Ramos (cell line): ENCODE measurements around the gene HM13.
"Not testable (repeated sequence)": the region's sequence is repeated elsewhere in the genome, so short reads cannot be mapped to it uniquely, and the experiment has no call there.

ENCODE experiments used
- in situ Hi-C: fragments of 300-500 bp; cut with MboI; formaldehyde crosslinking; loops from one replicate; pipeline ENCODE4 v1.14.3; 2022; ENCODE audit warnings: low sequenced_read_pairs; ENCODE audit not compliant: unreplicated experiment

Gene HM13

DNA sequence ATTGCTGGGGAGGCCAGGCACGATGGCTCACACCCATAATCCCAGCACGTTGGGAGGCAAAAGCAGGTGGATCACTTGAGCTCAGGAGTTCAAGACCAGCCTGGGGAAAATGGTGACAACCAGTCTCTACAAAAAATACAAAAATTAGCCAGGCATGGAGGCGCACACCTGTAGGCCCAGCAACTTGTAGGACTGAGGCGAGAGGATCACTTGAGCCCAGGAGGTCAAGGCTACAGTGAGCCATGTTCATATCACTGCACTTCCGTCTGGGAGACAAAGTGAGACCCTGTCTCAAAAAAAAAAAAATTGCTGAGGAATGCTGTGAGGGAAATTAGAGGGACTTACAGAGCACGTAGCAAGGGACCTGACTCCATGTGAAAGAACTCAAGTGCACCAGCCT is 50.0 kb downstream of the HM13 start:
- in situ Hi-C loops, result loop anchor here (5.0 to 10.0 kb wide), 2 partner anchors 48 to 151 kb away; no protein-coding TSS in a partner anchor

GRCh38 chr20:31565699-31566318 is 51.6 kb downstream of the HM13 start:
- in situ Hi-C loops, result loop anchor here (10.0 kb wide), 1 partner anchor 149 kb away; no protein-coding TSS in a partner anchor

DNA sequence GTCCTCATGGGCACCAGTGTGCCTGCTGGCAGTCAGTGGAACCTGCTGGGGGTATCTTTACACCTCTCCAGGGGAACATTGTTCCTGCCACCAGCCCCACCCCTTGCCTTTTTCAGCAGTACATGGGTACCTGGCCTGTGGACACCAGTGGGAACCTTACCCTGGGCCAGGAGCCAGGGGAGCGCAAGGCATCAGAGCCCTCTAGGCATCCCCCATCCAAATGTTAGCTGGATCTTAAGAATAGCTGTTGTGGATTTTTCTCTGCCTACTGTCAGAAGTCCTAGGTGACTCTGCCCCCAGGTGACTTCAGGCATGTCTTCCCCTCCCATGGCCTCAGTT is 52.0 kb downstream of the HM13 start:
- in situ Hi-C loops, result loop anchor here (10.0 kb wide), 1 partner anchor 149 kb away; no protein-coding TSS in a partner anchor

DNA sequence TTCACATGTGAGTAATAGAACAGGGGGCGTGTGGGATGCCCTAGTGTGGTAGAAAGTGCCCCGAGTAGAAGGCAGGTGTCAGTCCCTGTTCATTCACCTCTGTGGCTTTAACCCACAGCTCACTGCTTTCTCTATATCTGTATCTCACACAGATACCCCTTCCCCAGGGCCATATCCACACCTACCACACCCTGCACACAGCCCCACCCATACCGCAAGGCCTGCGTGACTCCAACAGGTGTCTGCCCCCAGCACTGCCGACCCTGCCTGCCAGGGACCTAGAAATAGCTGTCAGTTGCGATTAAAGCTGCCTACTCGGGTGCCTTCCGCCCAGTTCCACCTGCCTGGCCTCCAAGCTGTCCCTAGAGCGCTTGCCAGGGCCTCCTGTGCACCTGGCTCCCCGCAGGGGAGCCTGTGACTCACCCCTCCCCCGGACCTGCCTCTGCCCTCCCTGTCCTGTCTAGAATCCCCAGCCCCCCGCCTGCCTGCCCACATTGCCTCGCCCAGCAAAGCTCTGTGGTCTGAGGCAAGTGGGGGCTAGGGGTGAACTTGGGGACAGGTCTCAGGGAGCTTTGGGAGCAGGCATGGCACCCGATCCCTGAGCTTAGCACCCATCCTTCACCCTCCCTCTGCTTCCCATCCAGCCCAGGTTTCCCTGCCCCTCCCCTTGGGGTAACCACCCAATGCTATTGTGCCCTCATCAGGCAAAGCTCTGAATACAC is 52.6 kb downstream of the HM13 start:
- in situ Hi-C loops, result loop anchor here (10.0 kb wide), 1 partner anchor 148 kb away; no protein-coding TSS in a partner anchor

GRCh38 chr20:31567380-31567720 is 53.1 kb downstream of the HM13 start:
- in situ Hi-C loops, result loop anchor here (10.0 kb wide), 1 partner anchor 147 kb away; no protein-coding TSS in a partner anchor

DNA sequence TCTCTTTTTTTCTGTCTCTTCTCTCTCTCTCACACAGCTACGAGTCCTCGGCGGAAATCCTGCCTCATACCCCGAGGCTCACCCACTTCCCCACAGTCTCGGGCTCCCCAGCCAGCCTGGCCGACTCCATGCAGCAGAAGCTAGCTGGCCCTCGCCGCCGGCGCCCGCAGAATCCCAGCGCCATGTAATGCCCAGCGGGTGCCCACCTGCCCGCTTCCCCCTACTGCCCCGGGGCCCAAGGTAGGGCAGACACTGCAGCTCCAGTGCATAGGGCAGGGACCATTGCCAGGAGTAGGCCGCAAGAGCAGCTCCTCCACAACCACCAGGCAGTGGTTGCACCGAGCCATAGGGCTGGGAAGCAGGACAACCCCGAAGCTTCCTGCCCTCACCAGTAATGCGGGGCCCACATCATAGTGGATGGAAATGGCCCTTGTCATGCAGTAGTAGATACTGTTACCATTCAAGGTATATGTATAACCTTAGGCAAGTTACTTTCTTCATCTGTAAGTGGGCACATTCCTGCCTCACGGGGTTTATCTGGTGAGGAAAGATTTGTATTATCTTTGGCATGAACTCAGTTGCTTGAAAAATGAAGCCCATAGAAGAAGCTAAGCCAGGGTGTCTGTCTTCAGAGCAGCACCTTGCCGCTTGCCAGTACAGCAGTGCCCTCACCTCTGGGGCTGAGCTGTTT is 53.9 kb downstream of the HM13 start:
- in situ Hi-C loops, result loop anchor here (10.0 kb wide), 1 partner anchor 147 kb away; no protein-coding TSS in a partner anchor

DNA sequence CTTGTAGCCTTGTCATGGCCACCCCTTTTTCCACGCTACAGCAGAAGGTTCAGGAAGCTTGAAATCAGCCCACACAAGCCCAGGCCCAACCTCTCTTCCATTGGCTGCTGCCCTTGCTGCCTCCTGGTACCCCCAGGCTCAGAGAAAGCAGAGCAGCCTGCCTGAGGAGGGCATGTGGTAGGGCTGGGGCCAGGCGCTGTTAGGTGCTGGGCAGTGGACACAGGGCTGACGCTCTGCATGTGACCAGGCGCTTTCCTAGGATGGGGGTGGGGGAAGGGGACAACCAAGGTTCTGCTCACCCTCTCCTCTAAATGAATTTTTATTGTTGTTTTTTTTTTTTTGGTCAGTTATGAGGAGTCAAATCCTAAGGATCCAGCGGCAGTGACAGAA is 54.5 kb downstream of the HM13 start:
- in situ Hi-C loops, result loop anchor here (10.0 kb wide), 1 partner anchor 146 kb away; no protein-coding TSS in a partner anchor

GRCh38 chr20:31569163-31570020 is 55.1 kb downstream of the HM13 start:
- in situ Hi-C loops, result loop anchor here (10.0 kb wide), 1 partner anchor 145 kb away; no protein-coding TSS in a partner anchor

- in situ Hi-C loops, result no loop called here
Measured at GRCh38 chr20:31570021-31570463, 55.8 kb downstream of the HM13 start.

- in situ Hi-C loops, result no loop called here
Measured at GRCh38 chr20:31570735-31571617, 56.7 kb downstream of the HM13 start.

DNA sequence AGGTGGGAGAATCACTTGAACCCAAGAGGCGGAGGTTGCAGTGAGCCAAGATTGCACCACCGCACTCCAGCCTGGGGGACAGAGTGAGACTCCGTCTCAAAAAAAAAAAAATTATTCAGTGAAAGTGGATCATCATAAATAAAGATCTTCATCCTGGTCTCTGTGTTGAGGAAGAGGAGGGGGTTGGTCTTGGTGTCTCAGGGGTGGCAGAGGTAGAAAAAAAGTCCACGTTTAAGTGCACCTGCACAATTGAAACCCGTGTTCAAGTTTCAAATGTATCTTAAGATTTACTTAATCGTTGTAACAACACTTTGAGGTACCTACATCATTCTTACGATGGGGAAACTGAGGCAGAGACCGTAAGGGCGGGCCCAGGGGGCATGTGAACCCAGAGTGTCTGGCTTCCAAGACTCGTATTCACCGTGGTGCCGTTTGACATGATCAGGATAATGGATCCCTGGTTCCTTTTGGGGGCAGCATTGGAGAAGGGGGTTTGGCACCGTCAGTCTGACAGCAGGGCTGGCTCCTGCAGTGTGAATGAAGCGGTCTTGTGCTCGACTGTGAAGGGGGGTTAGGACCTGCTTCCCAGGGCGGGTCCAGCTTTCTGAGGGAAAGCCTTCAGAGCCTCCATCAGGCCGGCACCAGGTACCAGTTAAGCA is 57.9 kb downstream of the HM13 start:
- in situ Hi-C loops, result no loop called here

DNA sequence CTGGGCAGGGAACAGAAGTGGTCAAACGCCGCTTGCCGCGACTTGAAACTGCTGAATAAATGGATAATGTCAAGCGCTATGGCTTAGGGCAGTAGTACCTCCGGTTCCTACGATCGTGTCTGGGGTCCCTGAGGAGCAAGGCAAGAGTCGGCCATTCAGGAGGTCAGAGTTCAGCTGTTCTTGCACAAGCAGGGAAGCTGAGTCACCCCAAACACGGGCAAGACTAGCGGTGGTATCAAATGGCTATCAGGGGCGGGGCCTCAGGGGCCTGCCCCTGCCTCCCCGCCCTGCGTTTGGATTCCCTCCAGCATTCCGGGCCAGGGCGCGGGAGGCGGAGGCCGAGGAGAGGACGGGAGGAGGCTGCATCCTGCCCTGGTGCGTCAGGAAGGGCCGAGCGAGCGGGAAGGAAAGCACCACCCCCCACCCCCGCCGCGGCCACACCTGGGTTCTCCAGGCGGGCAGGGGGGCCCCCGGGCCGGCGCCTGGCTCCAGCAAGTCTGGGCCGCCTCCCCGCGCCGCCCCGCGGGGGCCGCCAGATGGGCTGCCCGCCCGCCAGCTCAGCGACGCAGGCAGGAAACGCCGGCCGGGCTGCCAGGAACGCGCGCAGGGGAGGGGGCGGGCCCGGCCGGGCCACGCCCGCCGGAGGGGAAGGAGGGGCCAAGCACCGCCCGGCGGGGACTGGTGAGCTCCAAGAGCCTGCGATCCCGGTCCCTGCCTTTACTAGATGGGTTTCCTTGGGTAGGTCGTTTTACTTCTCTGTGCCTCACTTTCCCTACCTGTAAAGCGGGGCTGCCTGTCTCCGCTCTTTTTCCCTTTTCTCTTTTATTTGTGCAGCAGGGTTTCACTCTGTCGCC is 58.7 kb downstream of the HM13 start:
- in situ Hi-C loops, result no loop called here

DNA sequence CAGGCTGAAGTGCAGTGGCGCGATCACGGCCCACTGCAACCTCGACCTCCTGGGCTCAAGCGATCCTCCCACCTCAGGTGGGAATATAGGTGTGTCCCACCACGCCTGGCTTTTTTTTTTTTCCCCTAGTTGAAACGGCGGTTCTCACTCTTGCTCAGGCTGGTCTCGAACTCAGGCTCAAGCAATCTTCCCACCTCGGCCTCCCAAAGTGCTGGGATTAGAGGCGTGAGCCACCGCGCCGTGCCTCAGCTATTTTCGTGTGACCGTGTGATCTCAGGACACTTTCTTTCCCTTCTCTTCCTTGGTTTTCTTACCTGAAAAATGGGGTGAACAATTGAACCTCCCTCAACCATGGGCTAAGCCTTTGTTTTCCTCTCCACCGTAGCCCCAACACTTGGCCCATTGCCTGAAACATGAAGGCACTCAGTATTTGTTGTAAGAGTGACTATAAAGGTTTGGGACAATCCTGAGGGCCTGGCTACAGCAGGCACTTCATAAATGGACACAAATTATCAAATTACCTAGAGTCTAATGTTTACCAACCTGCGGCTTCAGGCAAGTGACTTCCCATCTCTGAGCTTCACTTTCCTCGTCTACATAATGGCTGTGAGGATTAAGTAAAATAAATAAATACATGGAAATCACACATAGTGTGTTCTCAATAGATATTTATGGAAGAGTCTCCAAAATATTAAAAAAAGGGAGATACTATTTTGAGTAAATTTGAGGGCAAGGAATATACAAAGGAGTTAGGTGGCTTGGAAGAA is 59.5 kb downstream of the HM13 start:
- in situ Hi-C loops, result no loop called here

DNA sequence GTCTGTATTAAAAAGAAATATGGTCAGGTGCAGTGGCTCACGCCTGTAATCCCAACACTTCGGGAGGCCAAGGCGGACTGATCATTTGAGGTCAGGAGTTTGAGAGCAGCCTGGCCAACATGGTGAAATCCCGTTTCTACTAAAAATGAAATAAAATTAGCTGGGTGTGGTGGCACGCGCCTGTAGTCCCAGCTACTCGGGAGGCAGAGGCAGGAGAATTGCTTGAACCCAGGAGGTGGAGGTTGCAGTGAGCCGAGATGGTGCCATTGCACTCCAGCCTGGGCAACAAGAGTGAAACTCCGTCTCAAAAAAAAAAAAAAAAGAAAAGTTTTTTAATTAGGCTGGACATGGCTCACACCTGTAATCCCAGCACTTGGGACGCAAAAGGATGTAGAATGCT is 60.7 kb downstream of the HM13 start:
- in situ Hi-C loops, result not testable (repeated sequence)

DNA sequence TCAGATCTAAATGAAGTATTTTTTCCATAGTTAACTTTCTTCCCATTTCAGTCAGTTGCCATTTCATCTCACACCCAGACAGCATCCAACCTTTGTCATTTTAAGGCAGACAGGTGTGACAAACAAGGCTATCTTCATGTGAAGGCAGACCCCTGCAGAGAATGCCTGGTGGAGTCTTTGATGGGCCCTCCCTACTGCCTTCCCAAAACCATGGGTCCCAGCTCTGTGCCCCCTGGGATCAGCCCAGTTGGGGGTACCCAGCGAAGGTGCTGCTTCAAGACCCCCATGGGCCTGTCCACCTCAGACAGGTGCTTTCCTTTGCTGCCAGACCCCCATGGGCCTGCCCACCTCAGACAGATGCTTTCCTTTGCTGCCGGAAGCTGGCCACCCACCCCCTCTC is 62.5 kb downstream of the HM13 start:
- in situ Hi-C loops, result no loop called here

DNA sequence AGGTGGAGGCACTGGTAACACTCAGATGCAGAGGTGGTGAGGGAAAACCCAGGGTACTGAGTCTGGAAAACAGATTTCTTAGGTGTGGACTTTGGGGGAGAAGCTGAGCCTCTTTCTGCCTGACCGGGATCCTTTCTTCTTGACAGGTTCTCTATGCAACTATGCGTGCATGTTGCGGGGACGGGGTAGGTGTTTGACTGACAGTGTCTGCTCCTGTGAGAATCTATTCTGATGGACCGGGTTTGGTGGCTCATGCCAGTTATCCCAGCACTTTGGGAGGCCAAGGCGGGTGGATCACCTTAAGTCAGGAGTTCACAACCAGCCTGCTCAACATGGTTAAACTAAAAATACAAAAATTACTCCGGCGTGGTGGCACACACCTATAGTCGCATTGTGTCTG is 63.0 kb downstream of the HM13 start:
- in situ Hi-C loops, result no loop called here
